Calu3 (cell line): ENCODE results near the gene LRSAM1. TPM values are rescaled to one million over a fixed set of nuclear protein-coding genes. Genes with fewer than 3 reads are reported as not detected.

Experiments used
- BruUV-seq: library from RNA; stranded (reverse); fragments of 400-500 nt; replicated peaks from 2 replicates; lab custom pipeline; 2021; lab: Mats Ljungman, UMichigan
- CTCF ChIA-PET: fragments of 300-600 bp; sonication (Branson Sonifier 250); formaldehyde crosslinking; loops from one replicate; lab custom pipeline; 2022; ENCODE audit warnings: antibody characterized with exemption; lab: Charles Lee
- DNase-seq: peaks from one replicate; pipeline ENCODE4 v3.0.0; 2022
- H3K27ac Mint-ChIP-seq: one replicate; pipeline ENCODE4 v1.8.0; 2022; ENCODE audit warnings: mixed read lengths; ENCODE audit not compliant: unreplicated experiment
- H3K27me3 Mint-ChIP-seq: one replicate; pipeline ENCODE4 v1.8.0; 2022; ENCODE audit warnings: mixed read lengths; ENCODE audit not compliant: unreplicated experiment
- H3K36me3 Mint-ChIP-seq: one replicate; pipeline ENCODE4 v1.8.0; 2022; ENCODE audit warnings: mild to moderate bottlenecking, moderate library complexity, mixed read lengths; ENCODE audit not compliant: insufficient read depth, unreplicated experiment
- H3K4me1 Mint-ChIP-seq: one replicate; pipeline ENCODE4 v1.8.0; 2022; ENCODE audit warnings: mild to moderate bottlenecking, low read depth, mixed read lengths; ENCODE audit not compliant: unreplicated experiment
- H3K4me3 Mint-ChIP-seq: one replicate; pipeline ENCODE4 v1.8.0; 2022; ENCODE audit warnings: mild to moderate bottlenecking, low read depth, moderate library complexity, mixed read lengths; ENCODE audit not compliant: unreplicated experiment
- H3K9me3 Mint-ChIP-seq: one replicate; pipeline ENCODE4 v1.8.0; 2022; ENCODE audit warnings: low read depth, mixed read lengths; ENCODE audit not compliant: unreplicated experiment
- intact Hi-C: fragments of 100-400 bp; cut with micrococcal nuclease; formaldehyde crosslinking; loops from one replicate; pipeline ENCODE4 v1.10.0; 2022; ENCODE audit not compliant: unreplicated experiment
- total RNA-seq: library from RNA; stranded (reverse); gene quantifications from 2 replicates; pipeline ENCODE4 v1.2.3, GENCODE V29; 2022
- TF ChIP-seq, protein P1 (sequence below): fragments of 200-600 bp; IDR thresholded peaks from one replicate; pipeline ENCODE4 v1.8.0; 2022; ENCODE audit warnings: antibody characterized with exemption; ENCODE audit not compliant: unreplicated experiment

LRSAM1 gene
- total RNA-seq, 1 experiment from 2014 or later = 12.0 TPM

DNA sequence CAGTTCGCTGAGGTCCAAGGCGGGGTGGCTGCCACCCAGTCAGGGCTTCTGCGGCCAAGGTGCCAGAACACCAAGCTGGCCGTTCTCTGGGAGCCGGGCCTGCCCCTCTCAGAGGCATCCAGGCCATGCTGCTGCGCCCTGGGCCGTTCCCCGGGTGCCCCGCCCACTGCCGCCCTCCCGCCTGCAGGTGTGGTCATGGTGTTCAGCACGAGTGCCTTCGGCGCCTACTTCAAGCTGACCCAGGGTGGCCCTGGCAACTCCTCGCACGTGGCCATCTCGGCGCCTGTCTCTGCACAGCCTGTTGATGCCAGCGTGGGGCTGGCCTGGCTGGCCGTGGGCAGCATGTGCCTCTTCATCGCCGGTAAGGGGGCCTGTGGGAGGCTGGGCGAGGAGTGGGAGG is 46.7 kb upstream of the LRSAM1 start:
- no peak for DNase-seq
- intact Hi-C loops = no loop called here
- Mint-ChIP-seq H3K27ac (no peak overlapping the region), H3K4me3 (no peak overlapping the region), H3K4me1 (no peaks in the 10 kb centered on the region), H3K36me3 (no peaks in the 10 kb centered on the region), H3K27me3 (no peaks in the 10 kb centered on the region), H3K9me3 (no peaks in the 10 kb centered on the region)
- no TSS peak for BruUV-seq
- TF ChIP-seq, protein P1, sequence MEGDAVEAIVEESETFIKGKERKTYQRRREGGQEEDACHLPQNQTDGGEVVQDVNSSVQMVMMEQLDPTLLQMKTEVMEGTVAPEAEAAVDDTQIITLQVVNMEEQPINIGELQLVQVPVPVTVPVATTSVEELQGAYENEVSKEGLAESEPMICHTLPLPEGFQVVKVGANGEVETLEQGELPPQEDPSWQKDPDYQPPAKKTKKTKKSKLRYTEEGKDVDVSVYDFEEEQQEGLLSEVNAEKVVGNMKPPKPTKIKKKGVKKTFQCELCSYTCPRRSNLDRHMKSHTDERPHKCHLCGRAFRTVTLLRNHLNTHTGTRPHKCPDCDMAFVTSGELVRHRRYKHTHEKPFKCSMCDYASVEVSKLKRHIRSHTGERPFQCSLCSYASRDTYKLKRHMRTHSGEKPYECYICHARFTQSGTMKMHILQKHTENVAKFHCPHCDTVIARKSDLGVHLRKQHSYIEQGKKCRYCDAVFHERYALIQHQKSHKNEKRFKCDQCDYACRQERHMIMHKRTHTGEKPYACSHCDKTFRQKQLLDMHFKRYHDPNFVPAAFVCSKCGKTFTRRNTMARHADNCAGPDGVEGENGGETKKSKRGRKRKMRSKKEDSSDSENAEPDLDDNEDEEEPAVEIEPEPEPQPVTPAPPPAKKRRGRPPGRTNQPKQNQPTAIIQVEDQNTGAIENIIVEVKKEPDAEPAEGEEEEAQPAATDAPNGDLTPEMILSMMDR = no peak
- CTCF ChIA-PET = no interaction called here

DNA sequence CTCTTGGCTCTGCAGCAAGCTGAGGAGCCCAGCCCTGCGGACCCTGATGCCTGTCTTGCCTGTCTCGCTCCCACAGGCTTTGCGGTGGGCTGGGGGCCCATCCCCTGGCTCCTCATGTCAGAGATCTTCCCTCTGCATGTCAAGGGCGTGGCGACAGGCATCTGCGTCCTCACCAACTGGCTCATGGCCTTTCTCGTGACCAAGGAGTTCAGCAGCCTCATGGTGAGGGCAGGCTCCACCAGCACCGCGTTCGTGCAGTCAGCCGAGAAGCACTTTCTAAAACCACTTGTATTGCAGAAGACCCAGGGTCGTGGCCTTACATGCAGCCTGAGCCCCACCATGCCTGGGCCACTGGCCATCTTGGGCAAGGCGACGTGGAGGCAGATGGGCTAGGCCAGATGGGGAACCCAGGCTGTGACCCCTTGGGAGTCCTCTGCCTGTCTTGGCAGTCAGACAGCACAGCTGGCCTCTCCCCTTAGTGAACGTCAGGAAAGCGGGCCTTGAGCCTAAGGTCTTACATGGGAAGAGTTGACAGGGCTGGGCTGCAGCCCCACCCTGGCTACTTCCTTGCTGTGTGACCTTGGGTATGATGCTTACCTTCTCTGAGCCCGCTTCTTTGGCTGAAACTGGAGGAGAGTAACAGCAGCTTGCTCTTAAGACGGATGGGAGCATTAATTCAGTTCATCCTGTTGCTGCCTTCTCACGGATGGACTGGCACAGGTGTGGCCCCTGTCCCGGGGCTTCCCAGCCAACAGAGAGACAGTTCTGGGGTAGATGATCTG is 45.8 kb upstream of the LRSAM1 start:
- H3K9me3 Mint-ChIP-seq = no peaks in the 10 kb centered on the region
- CTCF ChIA-PET = interaction anchor here (0.6 kb wide), 1 partner anchor 27 kb away, joined by 4 read pairs; no protein-coding TSS in a partner anchor
- H3K4me1 Mint-ChIP-seq = no peaks in the 10 kb centered on the region
- no peaks in the 10 kb centered on the region for H3K36me3 Mint-ChIP-seq
- no TSS peak for BruUV-seq
- no peak overlapping the region for H3K4me3 Mint-ChIP-seq
- TF ChIP-seq, protein P1 = no peak
- no peak overlapping the region for H3K27ac Mint-ChIP-seq
- no peak for DNase-seq
- no peaks in the 10 kb centered on the region for H3K27me3 Mint-ChIP-seq
- intact Hi-C loops = no loop called here

DNA sequence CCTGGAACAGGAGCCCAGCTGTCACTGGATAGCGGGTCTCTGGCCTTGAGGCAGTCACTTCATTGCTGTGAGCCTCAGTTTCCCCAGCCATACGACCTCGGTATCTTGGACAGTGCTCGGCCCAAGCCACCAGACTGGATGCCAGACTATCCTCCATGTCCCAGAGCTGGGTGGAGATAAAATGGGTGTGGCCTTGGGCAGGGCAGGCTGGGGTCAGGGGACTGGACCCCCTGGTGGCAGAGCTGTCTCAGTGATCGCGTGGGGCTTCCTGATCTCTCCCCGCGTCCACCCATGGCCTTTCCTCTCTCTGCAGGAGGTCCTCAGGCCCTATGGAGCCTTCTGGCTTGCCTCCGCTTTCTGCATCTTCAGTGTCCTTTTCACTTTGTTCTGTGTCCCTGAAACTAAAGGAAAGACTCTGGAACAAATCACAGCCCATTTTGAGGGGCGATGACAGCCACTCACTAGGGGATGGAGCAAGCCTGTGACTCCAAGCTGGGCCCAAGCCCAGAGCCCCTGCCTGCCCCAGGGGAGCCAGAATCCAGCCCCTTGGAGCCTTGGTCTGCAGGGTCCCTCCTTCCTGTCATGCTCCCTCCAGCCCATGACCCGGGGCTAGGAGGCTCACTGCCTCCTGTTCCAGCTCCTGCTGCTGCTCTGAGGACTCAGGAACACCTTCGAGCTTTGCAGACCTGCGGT is 44.4 kb upstream of the LRSAM1 start:
- BruUV-seq = no TSS peak
- intact Hi-C loops = no loop called here
- TF ChIP-seq, protein P1 = no peak
- H3K36me3 Mint-ChIP-seq = peaks cover under 1% of the 10 kb centered on the region
- H3K27me3 Mint-ChIP-seq = no peaks in the 10 kb centered on the region
- no peak overlapping the region for H3K4me3 Mint-ChIP-seq
- H3K4me1 Mint-ChIP-seq = no peaks in the 10 kb centered on the region
- no peak overlapping the region for H3K27ac Mint-ChIP-seq
- no peak for DNase-seq
- CTCF ChIA-PET = no interaction called here
- H3K9me3 Mint-ChIP-seq = no peaks in the 10 kb centered on the region

DNA sequence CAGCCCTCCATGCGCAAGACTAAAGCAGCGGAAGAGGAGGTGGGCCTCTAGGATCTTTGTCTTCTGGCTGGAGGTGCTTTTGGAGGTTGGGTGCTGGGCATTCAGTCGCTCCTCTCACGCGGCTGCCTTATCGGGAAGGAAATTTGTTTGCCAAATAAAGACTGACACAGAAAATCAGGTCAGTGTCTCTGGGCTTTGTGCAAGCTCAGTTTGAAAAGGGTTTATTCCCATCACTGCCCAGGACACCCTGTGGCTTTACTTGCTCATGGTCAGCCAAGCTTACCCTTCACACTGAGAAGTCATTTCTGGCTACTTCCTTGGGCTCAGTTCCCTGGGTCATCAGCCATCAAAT is 43.8 kb upstream of the LRSAM1 start:
- TF ChIP-seq, protein P1 = no peak
- Mint-ChIP-seq H3K4me3 (no peak overlapping the region), H3K27me3 (no peaks in the 10 kb centered on the region), H3K9me3 (no peaks in the 10 kb centered on the region), H3K4me1 (no peaks in the 10 kb centered on the region), H3K36me3 (peaks cover 5% of the 10 kb centered on the region), H3K27ac (no peak overlapping the region)
- no peak for DNase-seq
- CTCF ChIA-PET = no interaction called here
- intact Hi-C loops = no loop called here
- BruUV-seq = no TSS peak
